Muscle layer of colon (tissue), 2 donors: ENCODE results near the gene KHDC1L.
"Not testable (repeated sequence)": the region's sequence is repeated elsewhere in the genome, so short reads cannot be mapped to it uniquely, and the experiment has no call there.

Source experiments
- H3K27ac ChIP-seq: one replicate; pipeline ENCODE4 v1.7.0; 2013; ENCODE audit warnings: low read depth, mild to moderate bottlenecking, low read length, moderate library complexity
- H3K27me3 ChIP-seq, 2 donors: one replicate each; pipeline ENCODE4 v1.7.0; 2013; ENCODE audit warnings: low read length in 2 of 2, mild to moderate bottlenecking in 2 of 2; ENCODE audit not compliant: insufficient read depth in 2 of 2, control insufficient read depth in 1 of 2
- H3K36me3 ChIP-seq: one replicate; pipeline ENCODE4 v1.7.0; 2013; ENCODE audit warnings: mild to moderate bottlenecking, low read length; ENCODE audit not compliant: insufficient read depth
- H3K4me1 ChIP-seq: one replicate; pipeline ENCODE4 v1.7.0; 2013; ENCODE audit warnings: mild to moderate bottlenecking, low read length; ENCODE audit not compliant: insufficient read depth
- H3K4me3 ChIP-seq, 2 donors: one replicate each; pipeline ENCODE4 v1.7.0; 2013; ENCODE audit warnings: low read length in 2 of 2, low read depth in 1 of 2, mild to moderate bottlenecking in 1 of 2, moderate library complexity in 1 of 2
- H3K9ac ChIP-seq: one replicate; pipeline ENCODE4 v1.7.0; 2013; ENCODE audit warnings: low read length
- H3K9me3 ChIP-seq: one replicate; pipeline ENCODE4 v1.7.0; 2013; ENCODE audit warnings: mild to moderate bottlenecking, low read length
- donor health status: abdominal sarcoma.
- donor health status: Adenocarcinoma of cecum.

Gene KHDC1L

GRCh38 chr6:73203098-73203497 is 22.2 kb downstream of the KHDC1L start:
- Histone ChIP-seq H3K36me3 (no peaks in the 10 kb centered on the region), H3K27me3 (no peaks in the 10 kb centered on the region), H3K4me3 (no peak overlapping the region), H3K27ac (no peak overlapping the region), H3K9me3 (no peaks in the 10 kb centered on the region), H3K9ac (no peak overlapping the region), H3K4me1 (no peaks in the 10 kb centered on the region)

- Histone ChIP-seq H3K36me3 (no peaks in the 10 kb centered on the region), H3K27me3 (no peaks in the 10 kb centered on the region), H3K9ac (no peak overlapping the region), H3K4me1 (no peaks in the 10 kb centered on the region), H3K4me3 (no peak overlapping the region), H3K9me3 (no peaks in the 10 kb centered on the region), H3K27ac (no peak overlapping the region)
Observed at GRCh38 chr6:73200735-73201134, 24.6 kb downstream of the KHDC1L start.

GRCh38 chr6:73200247-73200646 is 25.0 kb downstream of the KHDC1L start:
- Histone ChIP-seq H3K27ac (no peak overlapping the region), H3K4me1 (no peaks in the 10 kb centered on the region), H3K27me3 (no peaks in the 10 kb centered on the region), H3K36me3 (no peaks in the 10 kb centered on the region), H3K9ac (no peak overlapping the region), H3K4me3 (no peak overlapping the region), H3K9me3 (no peaks in the 10 kb centered on the region)

- Histone ChIP-seq H3K27ac (no peak overlapping the region), H3K9ac (no peak overlapping the region), H3K36me3 (no peaks in the 10 kb centered on the region)
Observed at GRCh38 chr6:73194744-73195143, 30.6 kb downstream of the KHDC1L start.

GRCh38 chr6:73193302-73193701 is 32.0 kb downstream of the KHDC1L start:
- H3K9ac ChIP-seq, H3K9me3 ChIP-seq, H3K36me3 ChIP-seq, H3K27me3 ChIP-seq, H3K27ac ChIP-seq, H3K4me1 ChIP-seq, H3K4me3 ChIP-seq: not testable (repeated sequence)

More at GRCh38 chr6:73194744-73195143, 30.6 kb downstream of the KHDC1L start:
- no peak overlapping the region for H3K4me3 ChIP-seq
- H3K27me3 ChIP-seq = no peaks in the 10 kb centered on the region
- no peaks in the 10 kb centered on the region for H3K9me3 ChIP-seq
- no peaks in the 10 kb centered on the region for H3K4me1 ChIP-seq

GRCh38 chr6:73182021-73182607 is 43.2 kb downstream of the KHDC1L start:
- Histone ChIP-seq H3K4me3 (no peak overlapping the region), H3K4me1 (no peaks in the 10 kb centered on the region), H3K9ac (no peak overlapping the region), H3K27me3 (peaks cover 0 to 5% of the 10 kb centered on the region in 2 donors), H3K9me3 (no peaks in the 10 kb centered on the region), H3K36me3 (no peaks in the 10 kb centered on the region), H3K27ac (no peak overlapping the region)

- no peak overlapping the region for H3K9ac ChIP-seq
- no peak overlapping the region for H3K27ac ChIP-seq
- no peaks in the 10 kb centered on the region for H3K9me3 ChIP-seq
- peak overlapping the region in 1 of 2 donors; percentile 2 for H3K4me3 ChIP-seq
- no peaks in the 10 kb centered on the region for H3K36me3 ChIP-seq
- H3K4me1 ChIP-seq = no peaks in the 10 kb centered on the region
- H3K27me3 ChIP-seq = peaks cover 0 to 5% of the 10 kb centered on the region in 2 donors
Observed at GRCh38 chr6:73180763-73181619, 44.3 kb downstream of the KHDC1L start.

GRCh38 chr6:73180076-73180738 is 45.1 kb downstream of the KHDC1L start:
- no peaks in the 10 kb centered on the region for H3K9me3 ChIP-seq
- H3K36me3 ChIP-seq = no peaks in the 10 kb centered on the region
- no peak overlapping the region for H3K4me3 ChIP-seq
- no peak overlapping the region for H3K9ac ChIP-seq
- no peaks in the 10 kb centered on the region for H3K27me3 ChIP-seq
- no peaks in the 10 kb centered on the region for H3K4me1 ChIP-seq
- no peak overlapping the region for H3K27ac ChIP-seq

- H3K27ac ChIP-seq = no peak overlapping the region
- H3K9me3 ChIP-seq = no peaks in the 10 kb centered on the region
- H3K4me1 ChIP-seq = no peaks in the 10 kb centered on the region
- no peak overlapping the region for H3K4me3 ChIP-seq
- no peaks in the 10 kb centered on the region for H3K36me3 ChIP-seq
- H3K27me3 ChIP-seq = no peaks in the 10 kb centered on the region
- H3K9ac ChIP-seq = no peak overlapping the region
Observed at GRCh38 chr6:73177221-73177944, 47.9 kb downstream of the KHDC1L start.

GRCh38 chr6:73176057-73176456 is 49.2 kb downstream of the KHDC1L start:
- H3K4me3 ChIP-seq = no peak overlapping the region
- no peak overlapping the region for H3K9ac ChIP-seq
- H3K27ac ChIP-seq = no peak overlapping the region
- H3K9me3 ChIP-seq = no peaks in the 10 kb centered on the region
- no peaks in the 10 kb centered on the region for H3K36me3 ChIP-seq
- no peaks in the 10 kb centered on the region for H3K27me3 ChIP-seq
- no peaks in the 10 kb centered on the region for H3K4me1 ChIP-seq

GRCh38 chr6:73174646-73175045 is 50.6 kb downstream of the KHDC1L start:
- Histone ChIP-seq H3K27me3 (no peaks in the 10 kb centered on the region), H3K4me1 (no peaks in the 10 kb centered on the region), H3K36me3 (no peaks in the 10 kb centered on the region), H3K4me3 (no peak overlapping the region), H3K9ac (no peak overlapping the region), H3K9me3 (no peaks in the 10 kb centered on the region), H3K27ac (no peak overlapping the region)
